ENCODE data around the gene PLCD3.

- no peak for TF ChIP-seq CTCF (IDR thresholded peaks at IDR 0.05)
- peak in 1 of 2 donors; percentile 67 for TF ChIP-seq POLR2A (IDR thresholded peaks at IDR 0.05)
Observed at GRCh38 chr17:45146890-45147580, 14.7 kb upstream of the PLCD3 start.

Data from adrenal gland (tissue), 5 donors.